GM19455 (cell line): ENCODE data around the gene NAMPT.
"Not testable (repeated sequence)": the region's sequence is repeated elsewhere in the genome, so short reads cannot be mapped to it uniquely, and the experiment has no call there.

Experiments used
- ATAC-seq: cut with Tn5 transposase; IDR thresholded peaks from one replicate; pipeline ENCODE4 v1.9.1; 2021; ENCODE audit not compliant: unreplicated experiment

Gene NAMPT

DNA sequence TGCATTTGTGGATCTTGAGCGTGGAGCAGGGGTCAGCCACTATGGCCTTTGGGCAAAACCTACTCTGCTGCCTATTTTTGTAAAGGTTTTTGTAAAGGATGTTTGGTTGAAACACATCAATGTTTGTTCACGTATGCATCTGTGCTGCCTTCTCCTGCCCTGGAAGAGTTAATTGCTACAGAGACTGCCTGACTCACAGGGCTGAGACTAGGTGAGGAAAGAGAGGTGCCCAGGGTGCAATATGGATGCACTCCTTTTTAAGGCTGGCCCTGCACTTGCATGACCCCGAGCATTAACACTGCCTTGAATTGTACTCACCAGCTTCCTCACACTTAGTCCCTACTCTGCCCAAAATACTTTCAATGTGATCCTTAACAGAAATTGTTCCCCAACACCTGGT is 20.9 kb upstream of the NAMPT start:
- ATAC-seq, result no peak

DNA sequence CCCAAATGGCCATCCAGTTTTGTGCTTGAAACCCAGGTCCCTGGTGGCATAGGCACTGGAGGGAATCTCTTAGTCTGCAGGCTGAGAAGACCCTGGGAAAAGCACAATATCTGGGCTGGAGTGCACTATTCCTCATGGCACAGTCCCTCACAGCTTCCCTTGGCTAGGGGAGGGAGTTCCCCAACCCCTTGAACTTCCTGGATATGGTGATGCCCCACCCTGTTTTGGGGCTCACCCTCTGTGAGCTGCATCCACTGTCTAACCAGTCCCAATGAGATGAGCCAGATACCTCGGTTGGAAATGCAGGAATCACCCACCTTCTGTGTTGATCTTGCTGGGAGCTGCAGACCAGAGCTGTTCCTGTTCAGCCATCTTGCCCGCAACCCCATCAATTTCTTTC is 19.8 kb upstream of the NAMPT start:
- no peak for ATAC-seq

DNA sequence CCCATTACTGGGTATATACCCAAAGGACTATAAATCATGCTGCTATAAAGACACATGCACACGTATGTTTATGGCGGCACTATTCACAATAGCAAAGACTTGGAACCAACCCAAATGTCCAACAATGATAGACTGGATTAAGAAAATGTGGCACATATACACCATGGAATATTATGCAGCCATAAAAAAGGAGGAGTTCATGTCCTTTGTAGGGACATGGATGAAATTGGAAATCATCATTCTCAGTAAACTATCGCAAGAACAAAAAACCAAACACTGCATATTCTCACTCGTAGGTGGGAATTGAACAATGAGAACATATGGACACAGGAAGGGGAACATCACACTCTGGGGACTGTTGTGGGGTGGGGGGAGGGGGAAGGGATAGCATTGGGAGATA is 13.8 kb upstream of the NAMPT start:
- ATAC-seq, result not testable (repeated sequence)

DNA sequence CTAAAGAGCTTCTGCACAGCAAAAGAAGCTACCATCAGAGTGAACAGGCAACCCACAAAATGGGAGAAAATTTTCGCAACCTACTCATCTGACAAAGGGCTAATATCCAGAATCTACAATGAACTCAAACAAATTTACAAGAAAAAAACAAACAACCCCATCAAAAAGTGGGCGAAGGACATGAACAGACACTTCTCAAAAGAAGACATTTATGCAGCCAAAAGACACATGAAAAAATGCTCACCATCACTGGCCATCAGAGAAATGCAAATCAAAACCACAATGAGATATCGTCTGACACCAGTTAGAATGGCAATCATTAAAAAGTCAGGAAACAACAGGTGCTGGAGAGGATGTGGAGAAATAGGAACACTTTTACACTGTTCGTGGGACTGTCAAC is 13.4 kb upstream of the NAMPT start:
- not testable (repeated sequence) for ATAC-seq

DNA sequence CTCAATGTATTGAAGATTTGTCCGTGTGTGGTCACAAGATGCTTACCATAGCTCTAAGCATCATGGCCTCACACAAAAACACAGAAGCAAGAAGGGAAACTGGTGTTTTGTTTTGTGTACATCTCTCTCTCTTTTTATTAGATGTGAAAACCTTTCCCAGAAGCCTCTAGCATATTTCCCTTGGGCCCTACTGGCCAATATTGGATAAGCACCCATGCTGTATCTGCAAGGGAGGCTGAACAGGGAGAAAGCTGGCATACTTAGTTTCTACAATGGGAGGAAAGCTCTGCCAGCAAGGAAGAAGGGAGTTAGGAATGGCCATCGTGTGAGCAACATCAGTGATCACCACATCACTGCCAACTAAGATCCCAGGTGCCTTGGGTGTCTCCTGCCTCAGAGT is 9.6 kb upstream of the NAMPT start:
- no peak for ATAC-seq

DNA sequence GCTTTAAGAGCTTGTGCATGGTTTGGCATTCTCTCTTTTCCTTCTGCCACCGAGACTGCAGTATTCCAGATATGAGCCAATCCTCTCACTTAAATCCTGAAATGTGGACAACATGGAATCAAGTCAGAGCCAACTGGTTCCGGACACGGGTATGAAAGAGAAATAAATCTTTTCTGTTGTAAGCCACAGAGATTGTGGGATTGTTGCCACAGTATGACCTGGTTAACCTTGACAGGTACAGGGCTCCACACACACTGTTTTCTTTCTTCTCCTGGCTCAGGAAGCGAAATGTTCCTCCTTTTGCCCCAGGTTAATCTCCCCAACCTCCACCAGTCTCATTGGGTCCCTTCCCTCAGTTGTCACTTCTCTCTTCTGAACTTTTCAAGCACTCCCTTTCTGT is 6.5 kb upstream of the NAMPT start:
- ATAC-seq, result no peak

DNA sequence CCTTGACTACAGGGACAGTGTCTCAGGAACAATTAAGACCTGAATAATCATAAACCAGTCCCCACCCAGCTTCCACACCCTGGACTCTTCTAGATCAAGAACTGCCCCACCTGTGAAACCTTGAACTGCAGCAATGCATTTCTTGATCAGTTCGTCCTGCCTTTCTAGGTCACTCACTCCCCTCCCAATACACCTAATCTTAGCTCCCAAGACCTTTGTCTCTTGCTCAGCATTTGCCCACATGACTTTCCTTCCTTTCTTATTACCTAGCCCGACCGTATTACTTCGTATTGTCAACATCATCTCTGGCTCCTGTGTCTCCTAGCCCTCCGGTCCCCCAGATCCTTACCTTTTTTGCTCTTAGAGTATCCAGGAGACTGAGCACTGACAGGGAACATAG is 5.5 kb upstream of the NAMPT start:
- ATAC-seq, result no peak

DNA sequence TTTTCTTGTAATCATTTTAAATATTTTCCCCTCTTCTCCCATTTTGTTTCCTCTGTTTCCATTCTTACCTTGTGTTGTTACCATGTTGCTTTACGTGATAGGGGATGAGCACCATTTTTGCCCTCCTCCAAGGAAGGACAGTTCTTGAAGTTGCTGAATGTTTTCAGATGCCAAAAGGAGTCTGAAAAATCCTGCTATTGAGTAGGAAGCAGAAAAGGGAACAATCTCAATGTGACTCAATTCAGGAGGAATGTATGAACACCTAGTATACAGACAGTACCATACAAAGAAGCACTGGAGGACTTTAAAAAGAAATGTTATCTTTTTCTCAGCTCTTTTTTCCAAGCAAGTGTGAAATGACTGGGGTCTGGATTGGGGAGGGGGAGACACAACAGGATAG is 5.1 kb upstream of the NAMPT start:
- ATAC-seq, result no peak

DNA sequence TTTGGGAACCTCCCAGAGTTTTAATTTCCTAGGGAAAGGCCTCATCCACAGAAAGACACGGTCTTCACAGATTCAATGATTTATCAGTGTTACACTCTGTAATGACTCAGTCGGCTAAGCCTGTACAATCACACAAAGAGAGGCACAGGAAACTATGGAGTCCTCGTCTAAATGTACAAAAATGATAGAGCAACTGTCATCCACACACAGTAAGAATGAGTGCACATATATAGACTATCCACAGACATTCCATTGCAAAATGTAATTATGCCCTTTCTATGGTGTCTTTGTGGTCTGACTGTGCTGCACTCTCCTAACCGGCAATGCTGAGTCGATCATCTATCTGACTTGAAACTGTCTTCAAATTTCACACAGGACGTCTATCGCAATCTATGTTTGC is 3.5 kb upstream of the NAMPT start:
- ATAC-seq, result no peak

DNA sequence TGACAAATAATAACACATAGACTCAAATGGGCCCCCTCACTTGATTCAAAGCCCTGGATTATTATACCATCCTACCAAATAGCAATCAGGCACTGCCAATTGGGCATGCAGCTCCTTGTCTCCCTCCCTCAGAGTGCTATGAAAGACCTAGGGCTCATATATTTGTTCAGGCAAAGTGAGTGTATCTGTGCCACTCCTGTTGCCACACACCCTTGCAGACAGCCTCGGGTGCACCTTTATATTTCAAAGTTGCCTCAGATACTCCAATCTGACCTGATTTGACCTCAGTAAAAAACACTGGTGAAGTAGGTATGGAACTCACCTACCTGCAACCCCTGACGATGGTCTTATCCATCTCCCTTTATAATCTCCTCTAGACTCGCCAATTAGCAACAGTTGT is 3.0 kb upstream of the NAMPT start:
- ATAC-seq, result no peak

DNA sequence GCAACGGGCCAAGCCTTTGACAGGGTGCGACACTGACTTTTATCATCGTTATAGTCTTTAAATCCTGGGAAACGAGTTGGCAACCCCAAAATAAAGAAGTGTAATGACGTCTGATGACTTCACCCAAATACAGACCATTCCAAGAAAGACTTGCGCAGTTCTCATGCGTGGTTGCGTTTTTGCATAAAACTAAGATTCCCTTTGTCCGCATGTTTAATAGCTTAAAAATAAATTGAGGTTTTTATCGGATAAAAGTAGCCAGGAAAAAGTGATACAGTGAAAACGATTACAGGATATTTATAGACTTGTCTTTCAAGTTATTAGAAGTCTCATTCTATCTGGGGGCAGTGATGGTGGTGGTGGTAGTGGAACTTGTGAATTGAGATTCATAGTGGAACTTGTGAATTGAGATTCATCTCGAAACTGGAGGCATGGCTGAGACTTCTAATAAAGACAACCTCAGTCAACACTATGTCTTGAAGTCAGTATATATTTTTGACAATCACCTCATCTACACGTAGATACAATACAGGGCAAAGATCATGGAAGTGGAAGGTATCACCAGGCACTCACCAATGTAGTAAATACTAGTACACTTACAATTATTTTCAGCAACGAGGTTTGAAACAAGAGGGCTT is 1.2 kb upstream of the NAMPT start:
- ATAC-seq, result peak; percentile 20

DNA sequence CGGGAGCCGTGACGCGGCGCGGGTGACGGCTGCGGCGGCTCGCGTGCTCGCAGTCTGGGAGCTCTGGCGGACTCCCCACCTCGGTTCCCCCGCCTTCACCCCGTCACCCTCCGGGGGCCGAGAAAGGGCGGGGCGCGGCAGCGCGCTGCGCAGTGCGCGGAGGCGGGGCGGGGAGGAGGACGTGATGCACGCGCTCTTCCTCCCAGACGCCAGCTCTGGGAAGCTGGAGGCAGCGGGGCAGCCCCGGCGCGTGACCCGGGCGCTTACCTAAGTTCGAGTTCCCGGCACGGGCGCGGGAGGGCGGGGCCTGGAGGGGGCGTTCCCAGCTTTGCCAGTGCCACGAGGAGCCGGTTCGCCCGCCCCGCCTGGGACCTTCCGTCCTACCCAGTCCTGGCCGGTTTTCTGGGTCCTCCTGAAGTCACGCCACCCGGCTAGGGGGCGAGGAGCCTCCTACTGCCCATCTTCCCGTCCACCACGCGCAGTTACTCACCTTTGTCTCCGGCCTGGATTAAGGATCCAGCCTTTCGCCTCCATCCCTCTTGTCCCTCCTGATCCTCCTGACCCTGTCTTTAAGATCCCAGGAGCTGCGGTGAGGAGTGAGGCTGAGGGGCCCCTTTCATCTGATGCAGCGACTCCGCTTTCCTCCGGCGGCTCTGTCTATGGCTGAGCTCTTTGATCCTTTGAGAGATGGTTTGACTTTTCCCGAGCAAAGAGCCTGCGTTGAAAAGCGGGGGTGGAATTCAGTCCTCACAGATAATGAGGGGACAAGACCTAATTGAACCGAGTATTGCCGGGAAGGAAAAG is 470 bp upstream of the NAMPT start:
- ATAC-seq, result peak; percentile 80

DNA sequence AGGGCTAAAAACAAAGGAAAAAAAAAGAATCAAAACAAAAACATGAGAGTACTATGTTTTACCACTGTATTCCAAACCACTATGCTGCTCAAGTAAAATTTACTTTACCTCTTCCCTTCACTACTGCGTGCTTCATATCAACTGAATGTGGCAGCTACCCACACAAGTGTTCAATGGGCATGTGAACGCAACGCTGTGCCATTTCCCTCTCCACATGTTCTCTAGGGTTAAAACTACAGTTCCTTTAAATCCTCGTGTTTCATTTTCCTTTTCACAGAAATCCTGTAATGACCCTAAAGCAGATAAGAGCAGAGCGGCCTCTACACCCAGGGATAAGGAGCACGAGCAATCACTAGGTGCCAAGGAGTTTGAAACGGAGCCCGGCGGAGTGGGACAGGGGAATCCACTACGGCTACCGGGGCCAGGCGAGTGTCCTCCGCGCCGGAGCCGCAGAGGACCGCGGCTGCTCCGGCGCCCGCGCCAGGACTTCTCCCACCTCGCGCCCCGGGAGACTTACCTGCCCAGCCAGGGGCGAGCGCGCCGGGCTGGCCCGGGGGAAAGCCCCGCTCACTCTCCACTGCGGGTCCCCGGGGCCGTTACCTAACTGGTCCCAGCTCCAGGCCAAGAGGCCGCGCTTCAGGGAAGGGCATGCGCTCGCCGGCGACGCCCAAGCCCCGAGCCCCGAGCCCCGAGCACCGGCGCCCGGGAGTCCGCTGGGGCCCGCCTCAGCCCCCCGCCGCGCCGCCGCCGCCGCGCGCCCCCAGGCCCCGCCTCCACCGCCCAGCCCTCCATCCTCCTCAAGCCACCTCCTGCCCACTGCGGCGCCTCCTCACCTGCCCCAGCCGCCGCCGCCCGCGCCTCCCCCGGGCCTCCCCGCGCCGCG is 711 bp downstream of the NAMPT start:
- ATAC-seq, result peak; percentile 19

DNA sequence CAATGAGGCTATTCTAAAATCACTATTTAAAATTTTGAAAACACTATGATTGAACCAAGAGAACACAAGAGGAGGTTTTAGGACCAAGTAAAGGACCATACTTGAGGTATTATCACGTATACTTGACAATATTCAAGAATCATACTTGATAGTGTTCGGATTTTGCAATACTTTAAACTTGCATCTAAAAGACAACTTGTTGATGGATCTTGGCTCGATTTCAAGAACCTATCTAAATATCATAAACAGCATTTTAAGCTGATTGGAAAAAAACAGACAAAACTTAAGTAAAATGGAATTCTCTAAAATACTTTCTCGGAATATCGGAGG is 1.3 kb downstream of the NAMPT start:
- ATAC-seq, result no peak

DNA sequence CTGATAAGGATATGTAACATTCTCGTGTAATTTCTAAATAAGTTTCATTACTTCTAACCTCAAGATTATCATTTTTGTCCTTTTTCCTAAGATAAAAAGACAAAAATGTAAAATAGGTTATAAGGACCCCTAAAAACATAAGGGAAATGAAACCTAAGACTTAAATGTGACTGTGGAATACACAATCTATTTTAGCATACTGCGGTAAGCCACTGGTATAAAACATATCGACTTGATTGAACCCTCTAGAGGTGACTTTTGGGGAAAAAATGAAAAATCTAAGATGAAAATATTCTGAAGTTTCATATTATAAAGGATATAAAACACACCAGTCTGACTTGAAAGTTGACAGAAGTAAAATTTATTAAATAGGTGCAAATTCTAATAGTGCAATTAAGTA is 1.9 kb downstream of the NAMPT start:
- ATAC-seq, result no peak

DNA sequence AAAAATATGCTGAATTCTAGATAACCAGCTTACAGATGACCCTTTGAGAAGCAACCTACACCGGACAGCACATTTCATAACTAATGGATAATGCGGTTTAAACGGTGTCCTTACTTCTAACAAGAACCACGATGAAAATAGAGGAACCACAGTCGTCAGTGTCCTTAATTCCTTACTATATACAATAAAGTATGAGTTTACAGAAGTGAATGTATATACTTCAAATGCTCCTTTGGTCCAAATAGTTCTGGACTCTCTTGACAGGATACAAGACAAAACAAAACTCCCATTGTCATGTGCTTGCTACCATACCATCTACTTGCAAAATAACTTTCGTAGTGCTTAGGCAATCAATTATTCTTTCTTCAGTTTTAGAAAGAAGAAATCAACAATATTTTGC is 2.4 kb downstream of the NAMPT start:
- no peak for ATAC-seq

DNA sequence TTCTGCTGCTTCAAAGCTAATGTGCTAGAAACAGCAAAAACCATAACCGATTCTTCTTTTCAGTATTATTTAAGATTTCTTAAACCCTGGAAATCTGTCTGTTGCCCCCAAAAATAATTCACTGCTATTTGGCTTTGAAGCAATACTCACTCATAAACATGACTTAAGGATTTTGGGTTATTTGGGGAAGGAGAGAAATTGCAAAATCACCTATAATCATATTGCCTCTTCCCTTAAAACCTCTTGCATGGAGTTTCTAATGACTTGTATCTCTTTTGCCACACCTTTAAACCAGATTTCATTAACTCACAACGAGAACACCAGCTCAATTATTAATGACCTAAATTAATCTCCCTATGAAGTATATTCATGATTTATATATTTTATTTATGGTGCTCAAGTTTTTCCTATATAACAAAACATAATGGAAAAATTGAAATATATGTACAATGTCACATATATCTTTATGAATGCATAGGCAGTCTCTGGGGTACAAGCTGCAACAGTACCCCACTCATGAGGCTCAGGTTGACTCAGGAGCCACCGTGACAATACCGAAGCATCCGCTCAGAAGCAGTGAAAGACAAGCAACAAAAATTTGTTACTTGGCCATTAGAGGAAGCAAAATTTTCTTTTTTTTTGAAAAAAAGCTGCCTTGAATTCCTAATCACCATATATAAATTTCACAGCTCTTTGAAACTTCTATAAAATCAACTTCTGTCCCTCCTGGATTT is 3.0 kb downstream of the NAMPT start:
- ATAC-seq, result no peak

DNA sequence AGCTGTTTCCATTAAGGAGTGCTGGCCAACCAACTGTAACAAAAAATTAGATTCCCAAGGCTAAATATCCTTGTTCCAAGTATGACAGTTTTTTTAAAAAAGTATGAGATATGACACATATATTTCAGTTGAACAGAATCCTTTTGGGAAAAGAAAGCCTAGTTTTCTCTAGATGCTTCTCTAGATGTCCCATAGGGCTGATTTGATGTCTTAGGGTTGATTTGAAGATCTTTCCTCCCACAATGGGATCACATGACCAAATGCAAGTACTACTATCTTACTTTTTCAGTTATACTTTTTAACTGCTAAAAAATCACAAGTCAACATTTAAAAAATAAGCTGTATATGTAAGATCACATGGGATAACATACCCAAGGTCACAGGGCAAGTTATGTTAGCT is 3.7 kb downstream of the NAMPT start:
- ATAC-seq, result no peak

DNA sequence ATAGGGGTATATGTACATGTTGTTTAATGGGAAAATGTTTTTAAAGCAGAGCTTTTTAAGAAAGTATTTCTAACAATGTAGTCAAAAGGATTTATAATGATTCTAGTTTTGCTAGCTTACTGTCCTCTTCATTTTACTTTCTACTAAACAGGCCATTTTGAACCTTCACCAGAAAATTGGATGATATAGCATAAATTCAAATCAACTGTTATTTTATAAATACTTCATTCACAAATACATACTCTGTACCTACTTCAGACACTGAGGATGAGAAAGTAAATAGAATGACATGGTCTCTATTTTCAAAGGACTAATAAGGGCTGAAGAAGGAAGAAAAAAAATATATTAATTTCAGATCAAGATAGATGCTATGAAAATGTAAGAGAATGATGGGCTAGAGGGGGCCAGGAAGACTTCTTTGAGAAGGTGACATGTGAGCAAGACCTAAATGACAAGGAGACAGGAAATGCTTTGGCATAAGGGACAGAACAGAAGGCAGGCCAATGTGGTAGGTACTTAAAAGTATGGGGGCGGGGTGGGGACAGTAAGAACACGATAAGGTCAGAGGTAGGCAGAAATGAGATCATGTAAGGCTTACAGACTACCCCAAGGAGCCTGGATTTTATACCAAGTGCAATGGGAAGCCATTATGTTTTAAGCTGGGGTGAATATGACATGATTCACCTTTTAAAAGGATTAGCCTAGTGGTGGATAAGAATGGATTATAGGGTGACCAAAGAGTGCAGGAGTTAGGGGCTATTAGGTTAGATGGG is 5.2 kb downstream of the NAMPT start:
- ATAC-seq, result no peak

DNA sequence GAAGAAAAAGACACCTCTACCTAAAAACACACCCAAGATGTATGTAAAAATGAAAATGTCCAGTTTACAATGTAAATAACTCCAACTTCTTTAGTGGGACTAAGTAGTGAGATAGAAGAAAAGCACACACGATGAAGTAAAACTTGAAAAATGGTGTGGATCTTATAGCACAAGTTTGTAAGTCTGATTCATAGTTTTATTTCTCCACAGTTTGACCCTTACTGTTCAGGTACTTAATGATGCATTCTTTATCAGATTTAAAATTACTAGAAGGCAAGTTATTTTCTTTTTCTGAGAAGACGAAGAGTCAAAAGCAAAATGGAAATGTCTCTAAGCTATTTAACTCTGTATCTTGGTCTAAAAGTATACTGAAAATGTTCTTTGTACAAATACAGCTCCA is 6.1 kb downstream of the NAMPT start:
- ATAC-seq, result no peak

DNA sequence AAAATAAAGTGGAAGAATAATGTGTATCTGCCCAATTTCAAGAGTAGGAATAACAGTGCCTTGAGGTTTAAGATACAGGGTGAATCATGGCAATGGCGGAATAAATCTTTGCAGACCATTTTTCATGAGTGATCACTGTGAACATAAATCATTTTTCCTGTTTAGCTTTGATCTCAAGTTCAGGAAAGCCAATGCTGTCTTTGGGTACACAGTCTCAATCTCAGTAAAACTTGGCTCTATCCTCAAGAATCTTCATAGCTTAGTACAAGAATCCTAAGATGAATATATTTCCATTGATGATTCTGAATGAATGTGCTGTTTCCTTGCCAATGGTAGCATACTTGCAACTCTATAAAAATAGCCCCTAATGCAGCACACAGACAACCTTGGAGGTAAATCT is 6.8 kb downstream of the NAMPT start:
- no peak for ATAC-seq
